CD4-positive, alpha-beta T cell (primary cell): ENCODE data around the gene TLE1. TPM values are rescaled to one million over a fixed set of nuclear protein-coding genes. Genes with fewer than 3 reads are reported as not detected.

Experiments used
- ATAC-seq: fragments of 200-7000 bp; cut with Tn5 transposase; one replicate; pipeline ENCODE4 v1.10.0; 2022; ENCODE audit warnings: mild to moderate bottlenecking; ENCODE audit not compliant: poor library complexity
- CTCF ChIA-PET: fragments of 350-600 bp; sonication (Branson Sonifier 250); formaldehyde crosslinking; loops from one replicate; lab custom pipeline; 2021; ENCODE audit warnings: antibody characterized with exemption, inconsistent platforms; lab: Charles Lee
- POLR2A ChIA-PET: fragments of 350-600 bp; sonication (Branson Sonifier 250); formaldehyde crosslinking; loops from one replicate; lab custom pipeline; 2021; ENCODE audit warnings: antibody characterized with exemption, inconsistent platforms; lab: Charles Lee
- DNase-seq, 14 experiments: peaks; one replicate each; pipeline ENCODE4 v3.0.0-alpha.2; 2013 to 2020; ENCODE audit warnings: mixed read lengths in 2 of 14
- H3K27ac ChIP-seq, 2 donors: one replicate each; pipeline versions ENCODE4 v1.5.1 to v1.7.0; 2013; ENCODE audit warnings: low read length in 2 of 2, low read depth in 1 of 2, mild to moderate bottlenecking in 1 of 2
- H3K27me3 ChIP-seq, 2 experiments: 1 replicate in 1 of 2; 2 replicates in 1 of 2; pipeline versions ENCODE4 v1.6.1 to v1.7.0; 2013; ENCODE audit warnings: low read length in 2 of 2, control low read depth in 1 of 2, mild to moderate bottlenecking in 1 of 2, moderate library complexity in 1 of 2; ENCODE audit not compliant: insufficient read depth in 2 of 2, control insufficient read depth in 1 of 2
- H3K36me3 ChIP-seq: one replicate; pipeline ENCODE4 v1.6.1; 2013; ENCODE audit warnings: low read length, control low read depth; ENCODE audit not compliant: insufficient read depth
- H3K4me1 ChIP-seq: one replicate; pipeline ENCODE4 v1.6.1; 2013; ENCODE audit warnings: low read length, control low read depth; ENCODE audit not compliant: insufficient read depth
- H3K4me3 ChIP-seq: one replicate; pipeline ENCODE4 v1.5.1; 2013; ENCODE audit warnings: mild to moderate bottlenecking, low read length, moderate library complexity
- H3K9me3 ChIP-seq, 2 experiments: 1 replicate in 1 of 2; 2 replicates in 1 of 2; pipeline versions ENCODE4 v1.6.1 to v1.7.0; 2013; ENCODE audit warnings: low read length in 2 of 2, mild to moderate bottlenecking in 2 of 2, control low read depth in 1 of 2, moderate library complexity in 1 of 2; ENCODE audit not compliant: control insufficient read depth in 1 of 2, insufficient read depth in 1 of 2
- H3K27ac Mint-ChIP-seq: one replicate; pipeline ENCODE4 v1.8.0; 2020; ENCODE audit warnings: mixed read lengths
- H3K27me3 Mint-ChIP-seq: one replicate; pipeline ENCODE4 v1.8.0; 2021; ENCODE audit warnings: mixed read lengths
- H3K36me3 Mint-ChIP-seq: one replicate; pipeline ENCODE4 v1.8.0; 2021; ENCODE audit warnings: low read depth, mixed read lengths
- H3K4me1 Mint-ChIP-seq: one replicate; pipeline ENCODE4 v1.8.0; 2021; ENCODE audit warnings: low read depth, mixed read lengths
- H3K4me3 Mint-ChIP-seq: one replicate; pipeline ENCODE4 v1.8.0; 2020; ENCODE audit warnings: mild to moderate bottlenecking, mixed read lengths
- H3K9me3 Mint-ChIP-seq: one replicate; pipeline ENCODE4 v1.8.0; 2020; ENCODE audit warnings: mixed read lengths
- CTCF ChIP-seq: fragments of 200-600 bp; IDR thresholded peaks from one replicate; pipeline ENCODE4 v1.8.0; 2022; ENCODE audit warnings: antibody characterized with exemption, mild to moderate bottlenecking
- intact Hi-C, 2 experiments: fragments of 100-400 bp; cut with DNase I in 1 of 2; cut with micrococcal nuclease in 1 of 2; formaldehyde crosslinking; loops; one replicate each; pipeline versions ENCODE4 v1.15.1 to v1.9.0; 2023 to 2025; cut with DNase I, micrococcal nuclease
- total RNA-seq, 174 experiments: library from RNA in 2 of 174; stranded (reverse) in 2 of 174; gene quantifications; one replicate each; pipeline ENCODE4 v1.2.3 and lab custom pipeline; 2021 to 2026

Gene TLE1
- total RNA-seq, 2 experiments from 2014 or later: 3.4 to 3.5 TPM

- DNase-seq: no peak
- intact Hi-C loops: no loop called here
Observed at GRCh38 chr9:81563739-81564138, 125.6 kb downstream of the TLE1 start.

GRCh38 chr9:81563020-81563407, 126.3 kb downstream of the TLE1 start:
- peaks cover 3% of the 10 kb centered on the region for H3K9me3 Mint-ChIP-seq

More at GRCh38 chr9:81563739-81564138, 125.6 kb downstream of the TLE1 start:
- no peak overlapping the region for H3K27ac Mint-ChIP-seq
- peaks cover 3% of the 10 kb centered on the region for H3K9me3 Mint-ChIP-seq
- Histone ChIP-seq H3K9me3 (peaks cover 0 to 4% of the 10 kb centered on the region in 2 experiments), H3K4me3 (no peak overlapping the region), H3K4me1 (no peaks in the 10 kb centered on the region), H3K36me3 (no peaks in the 10 kb centered on the region), H3K27me3 (no peaks in the 10 kb centered on the region), H3K27ac (no peak overlapping the region)
- no peaks in the 10 kb centered on the region for H3K27me3 Mint-ChIP-seq
- H3K4me1 Mint-ChIP-seq: no peaks in the 10 kb centered on the region
- ChIA-PET POLR2A (no interaction called here), CTCF (no interaction called here)
- no peak overlapping the region for H3K4me3 Mint-ChIP-seq
- no peak for TF ChIP-seq CTCF
- no peaks in the 10 kb centered on the region for H3K36me3 Mint-ChIP-seq
- ATAC-seq: no peak

GRCh38 chr9:81562231-81563019, 126.9 kb downstream of the TLE1 start:
- Histone ChIP-seq H3K4me1 (no peaks in the 10 kb centered on the region), H3K4me3 (no peak overlapping the region), H3K27me3 (no peaks in the 10 kb centered on the region), H3K27ac (no peak overlapping the region), H3K9me3 (peaks cover 0 to 4% of the 10 kb centered on the region in 2 experiments), H3K36me3 (no peaks in the 10 kb centered on the region)
- ChIA-PET POLR2A (no interaction called here), CTCF (no interaction called here)
- DNase-seq (no peak), ATAC-seq (no peak)
- intact Hi-C loops: no loop called here
- no peak overlapping the region for H3K27ac Mint-ChIP-seq
- H3K9me3 Mint-ChIP-seq: peaks cover 3% of the 10 kb centered on the region
- H3K36me3 Mint-ChIP-seq: no peaks in the 10 kb centered on the region
- no peaks in the 10 kb centered on the region for H3K4me1 Mint-ChIP-seq
- H3K27me3 Mint-ChIP-seq: no peaks in the 10 kb centered on the region
- no peak for TF ChIP-seq CTCF
- H3K4me3 Mint-ChIP-seq: no peak overlapping the region

More at GRCh38 chr9:81563020-81563407, 126.3 kb downstream of the TLE1 start:
- intact Hi-C loops: no loop called here
- Histone ChIP-seq H3K27me3 (no peaks in the 10 kb centered on the region), H3K4me3 (no peak overlapping the region), H3K36me3 (no peaks in the 10 kb centered on the region), H3K27ac (no peak overlapping the region), H3K4me1 (no peaks in the 10 kb centered on the region), H3K9me3 (peaks cover 0 to 4% of the 10 kb centered on the region in 2 experiments)
- Mint-ChIP-seq H3K4me1 (no peaks in the 10 kb centered on the region), H3K4me3 (no peak overlapping the region), H3K27ac (no peak overlapping the region), H3K36me3 (no peaks in the 10 kb centered on the region), H3K27me3 (no peaks in the 10 kb centered on the region)
- no peak for TF ChIP-seq CTCF
- ChIA-PET POLR2A (no interaction called here), CTCF (no interaction called here)
- DNase-seq (no peak), ATAC-seq (no peak)
